ENCODE data around the gene TRO.

- TF ChIP-seq LEF1 (IDR thresholded peaks at IDR 0.05; ENCODE audit: borderline replicate concordance) = no peak
- TF ChIP-seq TARDBP (IDR thresholded peaks at IDR 0.05) = no peak
- no peak for TF ChIP-seq CTBP1 (IDR thresholded peaks at IDR 0.05; ENCODE audit: borderline replicate concordance)
- TF ChIP-seq ZNF384 (IDR thresholded peaks at IDR 0.05) = no peak
Observed at GRCh38 chrX:54934890-54935289, 14.3 kb downstream of the TRO start.
